ENCODE measurements around the gene ATP5IF1. TPM values are rescaled to one million over a fixed set of nuclear protein-coding genes. Genes with fewer than 3 reads are reported as not detected.
A peak's percentile ranks its signal among the peaks of the same experiment; 100 is the strongest.

The ATP5IF1 gene
- total and polyA plus RNA-seq, 10 of the 15 experiments (the other 5 are each of a cell fraction or from before 2014, with no cell fraction given), result 253 to 1,210 (median 418) TPM

DNA sequence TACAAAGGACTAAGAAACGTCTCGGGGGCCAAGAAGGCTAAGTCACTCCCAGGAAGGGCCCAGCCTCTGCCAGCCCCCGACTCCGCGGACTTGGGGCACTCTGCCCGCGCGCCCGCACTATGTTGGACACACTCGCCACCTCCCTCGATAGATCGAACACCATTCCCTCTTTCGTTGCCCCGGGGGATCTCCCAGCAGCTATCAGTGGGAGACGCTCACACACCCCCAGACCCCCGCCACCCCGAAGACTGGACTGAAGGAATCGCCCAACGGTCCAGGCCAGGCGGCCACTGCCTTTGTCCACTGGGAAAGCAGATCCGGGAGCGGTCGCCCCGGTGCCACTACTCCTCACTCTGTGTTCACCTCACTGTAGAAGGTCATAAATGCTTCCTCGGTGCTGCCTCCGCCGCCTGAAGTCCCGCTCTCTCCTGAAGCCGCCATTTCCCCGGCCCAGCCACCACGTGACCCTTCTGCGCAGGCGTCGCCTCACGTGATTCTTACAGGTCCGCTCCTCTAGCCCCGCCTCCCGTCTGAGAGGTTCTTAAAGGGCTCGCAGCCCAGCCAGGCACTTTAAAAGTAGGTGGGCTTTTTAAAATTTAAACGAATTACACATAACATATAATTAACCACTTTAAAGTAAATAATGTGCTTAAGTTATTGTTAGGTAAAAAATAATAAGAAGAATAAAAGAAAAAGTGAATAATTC is 3.2 kb upstream of the ATP5IF1 start, which contains the start of gene DNAJC8 (continued):
- TF ChIP-seq ETV6 (conservative IDR thresholded peaks at IDR 0.05 in 1 of 2, IDR thresholded peaks at IDR 0.05 in 1 of 2; ENCODE audit: borderline replicate concordance in 1 of 2, low read depth in 1 of 2) (no peak), NRF1 (conservative IDR thresholded peaks at IDR 0.05; ENCODE audit: low read depth, low read length) (peak; percentile 51), POLR2A (IDR thresholded peaks at IDR 0.05; ENCODE audit: low read depth, low read length) (peak; percentile 88), RELA (IDR thresholded peaks at IDR 0.05; ENCODE audit: borderline replicate concordance, partially characterized antibody) (peak; percentile 95), MTA3 (IDR thresholded peaks at IDR 0.05; ENCODE audit: borderline replicate concordance, low read length) (no peak), KLF5 (IDR thresholded peaks at IDR 0.05; ENCODE audit: partially characterized antibody) (no peak), MTA2 (IDR thresholded peaks at IDR 0.05; ENCODE audit: low read depth) (no peak), CBX5 (IDR thresholded peaks at IDR 0.05; ENCODE audit: low read depth) (no peak), GATAD2B (conservative IDR thresholded peaks at IDR 0.05; ENCODE audit: low read depth) (0 out of 2 replicates have a peak, but pooled peaks have one; percentile 31), CEBPB (IDR thresholded peaks at IDR 0.05; ENCODE audit: borderline replicate concordance in 1 of 2, low read depth in 2 of 2, low read length in 2 of 2) (no peak), CREM (IDR thresholded peaks at IDR 0.05; ENCODE audit: low read depth) (peak; percentile 45; the same call in 1 of the 2 replicates), TAF1 (IDR thresholded peaks at IDR 0.05; ENCODE audit: borderline replicate concordance, low read depth, low read length) (peak; percentile 95), FOXM1 (IDR thresholded peaks at IDR 0.05; ENCODE audit: low read depth, low read length) (no peak)
- TF ChIP-seq, protein P1, sequence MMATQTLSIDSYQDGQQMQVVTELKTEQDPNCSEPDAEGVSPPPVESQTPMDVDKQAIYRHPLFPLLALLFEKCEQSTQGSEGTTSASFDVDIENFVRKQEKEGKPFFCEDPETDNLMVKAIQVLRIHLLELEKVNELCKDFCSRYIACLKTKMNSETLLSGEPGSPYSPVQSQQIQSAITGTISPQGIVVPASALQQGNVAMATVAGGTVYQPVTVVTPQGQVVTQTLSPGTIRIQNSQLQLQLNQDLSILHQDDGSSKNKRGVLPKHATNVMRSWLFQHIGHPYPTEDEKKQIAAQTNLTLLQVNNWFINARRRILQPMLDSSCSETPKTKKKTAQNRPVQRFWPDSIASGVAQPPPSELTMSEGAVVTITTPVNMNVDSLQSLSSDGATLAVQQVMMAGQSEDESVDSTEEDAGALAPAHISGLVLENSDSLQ (IDR thresholded peaks at IDR 0.05), result no peak
- TF ChIP-seq, protein P2, sequence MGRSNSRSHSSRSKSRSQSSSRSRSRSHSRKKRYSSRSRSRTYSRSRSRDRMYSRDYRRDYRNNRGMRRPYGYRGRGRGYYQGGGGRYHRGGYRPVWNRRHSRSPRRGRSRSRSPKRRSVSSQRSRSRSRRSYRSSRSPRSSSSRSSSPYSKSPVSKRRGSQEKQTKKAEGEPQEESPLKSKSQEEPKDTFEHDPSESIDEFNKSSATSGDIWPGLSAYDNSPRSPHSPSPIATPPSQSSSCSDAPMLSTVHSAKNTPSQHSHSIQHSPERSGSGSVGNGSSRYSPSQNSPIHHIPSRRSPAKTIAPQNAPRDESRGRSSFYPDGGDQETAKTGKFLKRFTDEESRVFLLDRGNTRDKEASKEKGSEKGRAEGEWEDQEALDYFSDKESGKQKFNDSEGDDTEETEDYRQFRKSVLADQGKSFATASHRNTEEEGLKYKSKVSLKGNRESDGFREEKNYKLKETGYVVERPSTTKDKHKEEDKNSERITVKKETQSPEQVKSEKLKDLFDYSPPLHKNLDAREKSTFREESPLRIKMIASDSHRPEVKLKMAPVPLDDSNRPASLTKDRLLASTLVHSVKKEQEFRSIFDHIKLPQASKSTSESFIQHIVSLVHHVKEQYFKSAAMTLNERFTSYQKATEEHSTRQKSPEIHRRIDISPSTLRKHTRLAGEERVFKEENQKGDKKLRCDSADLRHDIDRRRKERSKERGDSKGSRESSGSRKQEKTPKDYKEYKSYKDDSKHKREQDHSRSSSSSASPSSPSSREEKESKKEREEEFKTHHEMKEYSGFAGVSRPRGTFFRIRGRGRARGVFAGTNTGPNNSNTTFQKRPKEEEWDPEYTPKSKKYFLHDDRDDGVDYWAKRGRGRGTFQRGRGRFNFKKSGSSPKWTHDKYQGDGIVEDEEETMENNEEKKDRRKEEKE (IDR thresholded peaks at IDR 0.05), result no peak
- TF ChIP-seq, protein P3, sequence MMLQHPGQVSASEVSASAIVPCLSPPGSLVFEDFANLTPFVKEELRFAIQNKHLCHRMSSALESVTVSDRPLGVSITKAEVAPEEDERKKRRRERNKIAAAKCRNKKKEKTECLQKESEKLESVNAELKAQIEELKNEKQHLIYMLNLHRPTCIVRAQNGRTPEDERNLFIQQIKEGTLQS (IDR thresholded peaks at IDR 0.05; ENCODE audit: borderline replicate concordance, extremely low read depth, low read depth, low read length), result peak; percentile 99
- TF ChIP-seq, protein P4, sequence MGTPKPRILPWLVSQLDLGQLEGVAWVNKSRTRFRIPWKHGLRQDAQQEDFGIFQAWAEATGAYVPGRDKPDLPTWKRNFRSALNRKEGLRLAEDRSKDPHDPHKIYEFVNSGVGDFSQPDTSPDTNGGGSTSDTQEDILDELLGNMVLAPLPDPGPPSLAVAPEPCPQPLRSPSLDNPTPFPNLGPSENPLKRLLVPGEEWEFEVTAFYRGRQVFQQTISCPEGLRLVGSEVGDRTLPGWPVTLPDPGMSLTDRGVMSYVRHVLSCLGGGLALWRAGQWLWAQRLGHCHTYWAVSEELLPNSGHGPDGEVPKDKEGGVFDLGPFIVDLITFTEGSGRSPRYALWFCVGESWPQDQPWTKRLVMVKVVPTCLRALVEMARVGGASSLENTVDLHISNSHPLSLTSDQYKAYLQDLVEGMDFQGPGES (IDR thresholded peaks at IDR 0.05), result no peak
- TF ChIP-seq, protein P5, sequence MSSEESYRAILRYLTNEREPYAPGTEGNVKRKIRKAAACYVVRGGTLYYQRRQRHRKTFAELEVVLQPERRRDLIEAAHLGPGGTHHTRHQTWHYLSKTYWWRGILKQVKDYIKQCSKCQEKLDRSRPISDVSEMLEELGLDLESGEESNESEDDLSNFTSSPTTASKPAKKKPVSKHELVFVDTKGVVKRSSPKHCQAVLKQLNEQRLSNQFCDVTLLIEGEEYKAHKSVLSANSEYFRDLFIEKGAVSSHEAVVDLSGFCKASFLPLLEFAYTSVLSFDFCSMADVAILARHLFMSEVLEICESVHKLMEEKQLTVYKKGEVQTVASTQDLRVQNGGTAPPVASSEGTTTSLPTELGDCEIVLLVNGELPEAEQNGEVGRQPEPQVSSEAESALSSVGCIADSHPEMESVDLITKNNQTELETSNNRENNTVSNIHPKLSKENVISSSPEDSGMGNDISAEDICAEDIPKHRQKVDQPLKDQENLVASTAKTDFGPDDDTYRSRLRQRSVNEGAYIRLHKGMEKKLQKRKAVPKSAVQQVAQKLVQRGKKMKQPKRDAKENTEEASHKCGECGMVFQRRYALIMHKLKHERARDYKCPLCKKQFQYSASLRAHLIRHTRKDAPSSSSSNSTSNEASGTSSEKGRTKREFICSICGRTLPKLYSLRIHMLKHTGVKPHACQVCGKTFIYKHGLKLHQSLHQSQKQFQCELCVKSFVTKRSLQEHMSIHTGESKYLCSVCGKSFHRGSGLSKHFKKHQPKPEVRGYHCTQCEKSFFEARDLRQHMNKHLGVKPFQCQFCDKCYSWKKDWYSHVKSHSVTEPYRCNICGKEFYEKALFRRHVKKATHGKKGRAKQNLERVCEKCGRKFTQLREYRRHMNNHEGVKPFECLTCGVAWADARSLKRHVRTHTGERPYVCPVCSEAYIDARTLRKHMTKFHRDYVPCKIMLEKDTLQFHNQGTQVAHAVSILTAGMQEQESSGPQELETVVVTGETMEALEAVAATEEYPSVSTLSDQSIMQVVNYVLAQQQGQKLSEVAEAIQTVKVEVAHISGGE (CRISPR knock-in tag; IDR thresholded peaks at IDR 0.05), result no peak
